UCSD-AML1 (cell line): ENCODE measurements around the gene GP2.

Experiments used
- DNase-seq: peaks from one replicate; lab custom pipeline; 2025; ENCODE audit not compliant: unreplicated experiment; lab: John Stamatoyannopoulos, UW

GP2 gene

DNA sequence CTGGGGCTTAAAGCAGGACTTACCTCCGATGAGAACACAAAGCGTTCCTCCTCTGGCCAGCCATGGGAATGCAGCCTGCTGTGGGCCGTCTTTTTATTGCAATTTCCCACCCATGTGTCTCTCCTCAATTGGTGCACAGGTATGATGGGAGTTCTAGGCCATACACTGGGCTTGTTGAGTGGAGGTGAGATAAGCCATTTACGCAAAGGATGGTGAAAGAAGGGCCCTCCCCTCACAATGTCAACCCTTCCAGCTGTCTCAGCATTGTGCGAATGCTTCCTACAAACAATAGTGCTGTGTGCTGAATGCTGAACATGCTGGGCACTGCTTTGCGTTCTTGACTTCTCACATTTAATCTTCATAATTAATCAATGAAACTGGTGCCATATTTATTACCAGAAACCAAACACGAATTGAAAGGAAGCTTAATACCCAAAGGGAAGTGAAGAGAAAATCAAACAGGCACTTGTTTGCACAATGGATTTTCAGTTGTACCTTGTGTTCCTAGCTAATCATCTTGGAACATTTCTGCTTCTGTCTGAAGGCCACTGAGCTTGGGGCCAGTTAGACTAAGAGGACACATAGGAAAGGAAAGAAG lies at the start of gene GP2:
Gene GP2, minus strand, starts transcription at position 70 of the 598 bp plus-strand sequence. CDS start 1,082 bp downstream, outside the sequence.
- no peak for DNase-seq

DNA sequence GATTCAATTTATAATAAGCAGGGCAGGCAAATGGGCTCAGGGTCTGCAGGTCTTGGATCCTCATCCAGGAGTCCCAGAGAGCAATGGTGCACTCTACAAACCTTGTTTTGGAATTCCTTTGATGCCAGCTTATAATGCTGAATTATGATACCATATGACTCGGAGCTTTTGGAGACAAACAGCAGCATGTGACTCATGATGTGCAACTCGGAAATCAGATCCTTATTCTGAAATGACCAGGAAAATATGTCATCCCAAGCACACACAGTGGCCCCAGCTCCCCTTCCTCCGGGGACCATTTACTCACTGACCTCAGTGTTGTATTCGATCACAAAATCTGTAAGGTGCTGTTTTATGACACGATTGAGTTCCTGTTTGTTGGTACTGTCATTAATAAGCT lies 45.4 kb upstream of the GP2 start:
- no peak for DNase-seq

DNA sequence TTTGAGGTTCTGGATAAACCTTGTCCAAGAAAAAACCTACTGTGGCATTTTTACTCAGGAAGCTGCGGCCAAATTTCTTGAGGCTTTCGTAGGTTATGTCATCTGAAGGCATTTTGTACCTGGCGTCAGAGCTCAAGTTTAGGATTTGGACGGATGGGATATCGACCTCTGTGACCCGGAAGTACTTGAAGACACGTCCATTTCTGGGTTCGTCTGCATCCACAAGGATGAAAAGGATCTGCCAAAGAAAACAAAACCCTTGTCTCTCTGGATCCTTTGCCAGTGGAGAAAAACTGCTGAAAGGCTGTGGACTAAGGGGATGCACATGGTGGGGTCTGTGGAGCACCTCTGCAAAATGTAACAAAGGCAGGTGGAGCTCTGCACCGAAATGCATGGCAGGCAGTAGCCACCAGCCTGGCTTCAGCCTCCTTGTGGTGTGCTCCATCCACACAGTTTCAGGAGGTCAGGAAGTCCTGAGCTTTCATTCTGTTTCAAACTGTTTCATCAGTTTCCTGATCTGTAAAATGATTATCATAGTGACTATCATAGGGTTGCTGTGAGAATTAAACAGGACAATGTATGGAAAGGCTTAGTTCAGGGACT lies 42.2 kb upstream of the GP2 start:
- DNase-seq: no peak

DNA sequence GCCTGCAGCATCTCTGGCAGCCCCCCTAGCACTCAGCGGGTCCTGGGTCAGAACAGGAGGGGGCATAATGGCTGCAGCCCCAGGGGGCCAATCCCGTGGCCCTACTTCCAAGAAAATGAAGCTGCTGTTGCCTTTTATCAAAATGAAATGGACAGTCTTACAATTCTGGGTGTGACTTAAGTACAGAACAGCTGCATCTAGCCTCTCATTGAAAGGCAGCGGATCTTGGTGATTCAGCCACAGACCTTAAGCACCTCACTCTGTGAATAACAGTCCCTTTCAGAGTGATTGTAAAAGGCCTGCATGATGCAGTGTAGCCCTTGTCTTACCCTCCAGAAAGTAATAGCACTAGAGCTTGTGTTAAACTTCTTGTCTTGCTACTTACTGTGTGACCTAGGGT lies 36.7 kb upstream of the GP2 start:
- no peak for DNase-seq

DNA sequence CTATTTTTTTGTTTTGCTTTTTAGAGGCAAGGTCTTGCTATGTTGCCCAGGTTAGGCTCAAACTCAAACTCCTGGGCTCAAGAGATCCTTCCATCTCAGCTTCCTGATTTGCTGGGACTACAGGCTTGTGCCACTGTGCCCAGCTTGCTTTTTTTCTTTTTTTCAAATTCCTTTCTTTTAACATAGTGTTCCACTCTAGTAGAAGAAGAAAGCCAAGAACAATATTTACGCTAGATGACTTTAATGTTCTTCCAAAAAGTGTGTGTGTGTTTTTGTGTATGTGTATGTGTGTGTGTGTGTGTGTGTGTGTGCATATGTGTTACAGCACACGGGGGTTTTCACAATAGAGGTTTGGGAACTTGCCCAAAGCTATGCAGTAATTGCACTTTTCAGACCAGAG lies 35.9 kb upstream of the GP2 start:
- no peak for DNase-seq

DNA sequence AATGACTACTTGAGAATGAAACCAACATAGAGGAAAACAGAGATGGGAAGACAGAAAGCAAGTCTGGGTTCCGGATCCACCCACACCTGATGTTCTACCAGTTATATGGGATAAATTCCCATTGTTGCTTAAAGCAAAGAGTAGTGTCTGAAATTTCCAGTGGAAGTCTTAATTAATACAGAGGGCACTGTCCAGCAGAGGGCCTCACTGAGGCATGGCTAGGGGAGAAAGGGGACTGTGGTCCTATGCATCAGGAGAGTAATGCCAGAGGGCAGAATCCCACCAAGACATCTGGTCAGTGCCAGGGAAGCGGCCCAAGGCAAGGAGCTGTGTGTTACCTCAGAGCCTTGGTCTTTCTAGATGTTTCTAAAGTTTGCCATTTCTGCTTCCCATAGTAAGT lies 32.7 kb upstream of the GP2 start:
- peak; percentile 10 for DNase-seq

DNA sequence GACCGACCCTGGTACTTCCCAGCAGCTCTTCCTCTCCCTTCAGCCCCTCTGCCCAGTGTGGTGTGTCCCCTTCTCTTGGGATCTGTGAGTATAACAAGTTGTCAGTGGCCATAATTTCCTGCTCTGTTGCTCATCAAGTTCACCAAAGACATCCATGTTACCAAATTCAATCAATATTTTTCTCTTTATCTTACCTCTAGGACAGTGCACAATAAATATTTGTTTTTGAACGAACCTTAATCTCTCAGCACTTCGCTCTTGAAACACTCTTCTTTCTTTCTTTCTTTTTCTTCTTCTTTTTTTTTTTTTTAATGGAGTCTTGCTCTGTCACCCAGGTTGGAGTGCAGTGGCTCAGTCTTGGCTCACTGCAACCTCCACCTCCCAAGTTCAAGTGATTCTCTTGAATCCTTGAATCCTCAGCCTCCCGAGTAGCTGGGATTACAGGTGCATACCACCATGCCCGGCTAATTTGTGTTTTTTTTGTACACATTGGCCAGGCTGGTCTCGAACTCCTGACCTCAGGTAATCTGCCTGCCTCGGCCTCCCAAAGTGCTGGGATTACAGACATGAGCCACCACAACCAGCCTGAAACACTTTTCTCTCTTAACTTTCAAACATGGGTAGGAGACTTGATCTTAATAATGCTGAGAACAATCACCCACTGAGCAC lies 27.9 kb upstream of the GP2 start:
- no peak for DNase-seq

DNA sequence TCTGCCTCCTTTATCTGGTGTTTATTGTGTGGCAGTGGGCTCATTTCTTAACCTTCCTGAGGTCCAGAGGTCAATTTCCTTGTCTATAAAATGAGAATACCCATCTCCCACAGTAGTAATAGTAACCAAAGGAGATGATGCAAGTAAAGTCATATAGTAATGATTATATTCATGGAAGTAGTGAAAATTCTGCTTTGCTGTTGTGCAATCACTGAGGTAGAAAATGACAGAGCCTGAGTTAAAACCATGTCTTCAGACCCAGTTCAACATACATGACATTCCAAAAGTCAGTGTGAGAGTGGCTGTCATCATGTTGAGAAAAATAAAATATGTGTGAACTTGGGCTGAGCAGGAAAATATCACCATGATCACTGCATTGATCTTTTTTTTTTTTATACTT lies 26.1 kb upstream of the GP2 start:
- DNase-seq: no peak

DNA sequence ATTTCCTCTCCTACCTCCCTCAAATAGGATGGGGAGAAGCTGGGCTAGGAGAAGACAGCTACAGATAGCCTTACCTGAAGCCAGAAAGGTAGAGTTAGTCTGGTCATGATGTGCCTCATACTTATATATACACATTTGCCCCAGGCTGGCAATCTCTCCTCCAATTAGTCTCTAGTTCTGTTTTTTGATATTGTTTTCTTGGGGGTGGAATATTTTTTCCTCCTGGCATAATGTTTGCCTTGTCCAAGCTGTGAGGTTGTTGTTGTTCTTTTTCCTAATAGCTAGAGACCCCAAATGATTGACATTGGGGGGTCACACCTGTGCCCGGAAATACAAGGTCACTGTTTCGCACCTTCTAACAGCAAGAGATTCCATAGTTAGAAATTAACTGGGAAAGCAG lies 25.3 kb upstream of the GP2 start, which contains the start of gene UMOD:
Gene UMOD, minus strand, starts transcription at position 101 of the 400 bp plus-strand sequence. CDS start 1,978 bp downstream, outside the sequence.
- DNase-seq: no peak

DNA sequence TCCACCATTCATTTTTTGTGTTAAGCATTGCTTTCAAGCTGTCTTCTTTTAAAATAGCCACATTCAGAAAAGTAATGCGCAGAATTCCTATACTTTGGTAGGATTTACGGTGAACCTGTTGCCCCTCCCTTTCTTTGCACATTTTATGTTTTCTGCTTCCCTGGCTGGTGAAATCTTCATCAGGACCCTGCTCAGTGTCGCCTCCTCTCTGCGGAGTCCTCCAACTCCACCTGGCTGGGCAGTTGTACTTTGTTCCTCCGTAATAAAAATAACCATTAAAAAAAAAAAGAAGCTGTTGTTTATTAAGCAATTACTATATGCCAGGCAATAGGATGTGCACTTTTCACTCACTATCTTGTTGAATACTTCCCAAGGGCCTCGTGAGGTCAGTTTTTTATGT lies 22.3 kb upstream of the GP2 start:
- DNase-seq: no peak

DNA sequence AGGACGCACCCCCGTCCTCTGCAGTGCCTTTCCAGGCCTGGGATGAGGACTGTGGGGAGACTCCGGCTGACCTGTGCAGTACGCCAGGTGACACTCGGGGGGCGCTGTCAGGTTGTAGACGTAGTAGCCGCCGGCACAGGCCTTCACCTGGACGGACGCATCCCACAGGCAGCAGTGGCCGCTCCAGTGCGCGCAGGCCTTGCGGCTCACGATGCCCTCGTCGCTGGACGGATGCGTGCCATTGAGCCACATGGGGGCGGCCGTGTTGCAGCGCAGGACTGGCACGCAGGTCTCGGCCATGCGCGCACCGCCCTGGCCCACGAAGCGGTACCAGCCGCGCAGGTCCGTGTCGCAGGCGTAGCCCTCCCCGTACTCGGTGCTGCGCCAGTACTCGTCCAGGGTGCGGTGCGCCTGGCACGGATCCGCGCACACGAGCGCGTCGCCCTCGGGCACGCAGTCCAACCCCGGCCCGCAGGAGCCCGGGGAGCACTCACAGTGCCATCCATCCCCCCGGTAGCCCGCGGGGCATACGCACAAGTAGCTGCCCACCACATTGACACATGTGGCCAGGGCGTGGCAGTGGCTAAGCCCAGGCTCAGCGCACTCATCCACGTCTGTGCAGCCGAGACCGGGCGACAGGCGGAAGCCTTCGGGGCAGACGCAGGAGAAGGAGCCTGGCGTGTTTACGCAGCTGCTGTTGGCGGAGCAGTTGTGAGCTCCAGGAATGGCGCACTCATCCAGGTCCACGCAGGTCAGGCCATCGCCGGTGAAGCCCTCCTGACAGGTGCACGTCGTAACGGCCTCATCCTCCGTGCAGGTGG lies 21.3 kb upstream of the GP2 start:
- DNase-seq: no peak

DNA sequence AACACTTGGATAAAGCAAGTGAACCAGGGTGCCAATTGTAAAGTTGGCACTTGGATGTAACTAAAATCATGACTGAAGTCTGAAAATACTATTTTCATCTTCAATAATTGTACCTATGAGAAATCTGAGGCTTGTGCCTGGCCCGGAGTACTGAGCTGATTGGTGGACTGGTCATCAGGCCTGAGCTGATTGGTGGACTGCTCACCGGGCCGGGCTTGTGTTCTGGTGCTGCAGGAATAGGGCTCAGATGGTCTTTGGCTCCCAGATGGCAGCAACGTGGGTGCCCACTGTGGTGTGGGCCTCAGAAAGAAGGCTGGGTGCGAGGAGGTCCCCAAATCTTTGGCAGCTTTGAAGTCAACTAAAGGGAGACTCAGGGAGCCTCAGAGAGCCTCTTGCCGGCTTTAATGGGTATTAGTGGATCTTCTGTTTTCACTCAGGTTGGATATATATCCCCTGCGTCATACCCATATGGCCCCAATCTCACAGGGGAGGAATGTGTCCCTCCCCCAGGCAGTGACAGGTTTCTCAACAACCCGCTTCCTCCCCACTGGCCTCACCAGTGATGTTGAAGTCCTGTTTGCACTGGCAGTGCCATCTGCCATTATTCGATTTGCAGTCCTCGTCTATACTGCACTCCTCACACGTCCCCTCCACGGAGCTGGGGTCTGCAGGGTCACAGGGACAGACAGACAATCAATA lies 20.5 kb upstream of the GP2 start:
- DNase-seq: no peak

DNA sequence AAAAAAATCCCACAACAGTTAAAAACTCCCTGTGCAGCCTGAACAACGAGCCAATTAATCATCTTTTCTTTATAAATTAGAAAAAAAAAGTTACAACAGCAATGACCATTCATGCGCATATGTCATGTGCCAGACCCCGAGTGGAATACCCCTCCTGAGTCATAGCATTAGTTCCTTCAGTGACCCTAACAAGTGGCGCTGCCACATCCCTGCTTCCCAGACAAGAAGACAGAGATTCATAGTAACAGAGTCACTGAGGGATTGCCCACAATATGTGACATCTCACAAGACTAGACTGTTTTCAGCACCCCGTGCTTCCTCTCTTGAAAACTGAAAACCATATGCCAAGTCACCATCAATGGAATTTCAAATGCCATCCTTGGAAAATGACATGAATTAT lies 17.3 kb upstream of the GP2 start:
- no peak for DNase-seq

DNA sequence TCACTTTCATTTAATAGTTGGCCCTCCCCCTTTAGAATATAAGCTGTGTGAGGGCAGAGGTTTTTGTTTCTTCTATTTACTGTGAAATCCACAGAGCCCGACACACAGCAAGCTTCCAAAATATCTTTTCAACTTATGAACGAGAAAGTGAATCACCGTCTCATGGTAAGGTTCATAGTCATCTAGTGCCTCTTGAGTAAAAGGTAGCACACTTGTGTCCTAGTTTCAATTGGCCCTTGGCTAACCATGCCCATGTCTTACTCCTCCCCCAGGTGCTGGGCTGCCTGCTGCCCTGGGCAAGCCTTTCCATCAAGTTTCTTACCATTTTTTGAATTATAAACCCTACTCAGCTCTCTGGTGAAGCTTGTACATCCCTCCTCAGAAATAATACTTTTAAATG lies 12.4 kb upstream of the GP2 start:
- no peak for DNase-seq

DNA sequence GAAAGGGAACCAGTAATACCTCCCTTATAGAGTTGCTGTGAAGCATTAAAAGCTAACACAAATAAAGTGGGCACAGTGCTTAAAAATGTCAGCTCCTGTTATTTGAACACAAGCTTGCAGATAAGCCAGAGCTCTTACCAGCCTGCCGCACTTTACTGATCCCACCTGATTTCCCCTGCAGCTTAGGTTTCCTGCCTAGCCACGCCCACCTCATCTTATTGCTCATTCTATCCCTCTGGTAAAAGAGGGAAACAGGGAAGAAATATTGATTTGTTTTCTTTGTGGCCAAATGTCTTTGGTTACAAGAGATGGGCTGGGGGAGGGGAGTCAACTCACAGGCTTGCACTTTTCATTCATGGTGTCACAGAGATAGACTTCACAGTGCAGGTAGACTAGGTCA lies 9.6 kb upstream of the GP2 start:
- no peak for DNase-seq

DNA sequence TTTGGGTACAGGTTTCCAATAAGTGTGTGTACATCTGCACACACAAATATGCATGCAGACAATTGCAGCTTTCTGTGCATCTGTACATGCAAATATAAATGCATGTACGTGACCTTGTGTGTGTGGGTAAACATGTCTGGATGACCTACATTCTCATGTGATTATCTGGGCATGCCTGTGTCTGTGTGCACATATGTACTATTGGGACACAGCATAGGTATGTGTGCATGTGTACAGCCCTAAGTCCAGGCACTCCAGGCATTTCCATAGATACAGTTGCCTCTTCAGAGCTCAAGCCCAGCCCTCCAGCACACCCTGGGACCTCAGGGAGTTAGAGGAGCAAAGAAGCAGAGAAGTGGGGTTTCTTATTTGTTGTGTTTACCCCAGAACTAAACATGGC lies 7.1 kb upstream of the GP2 start:
- no peak for DNase-seq

DNA sequence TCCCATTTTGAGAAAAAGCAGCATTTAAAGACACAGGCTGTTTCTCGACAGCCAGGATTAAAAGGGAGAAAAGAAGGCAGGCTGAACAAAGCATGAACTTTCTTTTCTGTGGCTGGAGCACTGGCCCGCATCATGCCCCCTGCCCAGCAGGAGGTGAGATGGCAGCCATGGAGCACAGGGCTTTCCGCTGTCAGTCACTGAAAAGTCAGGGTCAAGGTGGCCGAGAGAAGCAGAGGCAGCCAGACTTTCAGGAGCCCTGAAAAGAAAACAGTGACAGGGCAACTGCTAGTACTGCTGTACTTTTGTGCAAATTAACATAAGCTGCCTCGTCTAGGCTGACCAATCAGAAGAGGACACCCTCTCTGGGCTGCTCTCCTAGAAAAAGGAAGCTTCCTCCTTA lies 5.8 kb upstream of the GP2 start:
- DNase-seq: no peak

DNA sequence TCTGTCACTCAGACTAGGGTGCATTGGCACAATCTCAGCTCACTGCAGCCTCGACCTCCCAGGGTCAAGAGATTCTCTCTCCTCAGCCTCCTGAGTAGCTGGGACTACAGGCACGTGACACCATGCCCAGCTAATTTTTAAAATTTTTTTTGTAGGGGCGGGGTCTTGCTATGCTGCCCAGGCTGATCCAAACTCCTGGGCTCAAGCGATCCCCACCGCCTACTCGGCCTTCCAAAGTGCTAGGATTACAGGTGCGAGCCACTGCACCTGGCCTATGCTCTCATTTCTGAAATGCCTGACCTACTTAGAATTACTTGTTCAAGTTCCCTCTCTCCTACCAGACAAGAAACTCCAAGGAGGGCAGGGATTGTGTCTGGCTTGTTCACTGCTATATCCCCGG lies 5.1 kb upstream of the GP2 start:
- DNase-seq: no peak

DNA sequence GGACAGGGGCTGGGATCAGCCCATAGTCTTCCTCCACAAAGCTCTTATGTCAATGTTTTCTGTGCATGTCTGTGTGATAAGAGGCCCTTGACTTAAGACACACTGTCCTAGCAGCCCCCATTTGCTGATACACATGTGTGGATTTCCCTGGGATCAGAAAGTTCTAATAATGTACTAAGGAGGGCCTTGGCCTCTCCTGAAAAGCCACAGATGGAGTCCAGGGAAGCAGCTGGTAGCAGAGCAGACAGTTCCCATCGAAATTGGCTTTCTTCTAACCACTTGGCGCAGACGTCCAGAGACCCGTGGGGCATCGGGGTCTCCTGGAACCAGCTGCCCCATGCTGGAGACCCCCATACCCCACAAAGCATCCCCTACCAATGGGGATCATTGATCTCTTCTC lies 4.3 kb upstream of the GP2 start:
- DNase-seq: no peak

DNA sequence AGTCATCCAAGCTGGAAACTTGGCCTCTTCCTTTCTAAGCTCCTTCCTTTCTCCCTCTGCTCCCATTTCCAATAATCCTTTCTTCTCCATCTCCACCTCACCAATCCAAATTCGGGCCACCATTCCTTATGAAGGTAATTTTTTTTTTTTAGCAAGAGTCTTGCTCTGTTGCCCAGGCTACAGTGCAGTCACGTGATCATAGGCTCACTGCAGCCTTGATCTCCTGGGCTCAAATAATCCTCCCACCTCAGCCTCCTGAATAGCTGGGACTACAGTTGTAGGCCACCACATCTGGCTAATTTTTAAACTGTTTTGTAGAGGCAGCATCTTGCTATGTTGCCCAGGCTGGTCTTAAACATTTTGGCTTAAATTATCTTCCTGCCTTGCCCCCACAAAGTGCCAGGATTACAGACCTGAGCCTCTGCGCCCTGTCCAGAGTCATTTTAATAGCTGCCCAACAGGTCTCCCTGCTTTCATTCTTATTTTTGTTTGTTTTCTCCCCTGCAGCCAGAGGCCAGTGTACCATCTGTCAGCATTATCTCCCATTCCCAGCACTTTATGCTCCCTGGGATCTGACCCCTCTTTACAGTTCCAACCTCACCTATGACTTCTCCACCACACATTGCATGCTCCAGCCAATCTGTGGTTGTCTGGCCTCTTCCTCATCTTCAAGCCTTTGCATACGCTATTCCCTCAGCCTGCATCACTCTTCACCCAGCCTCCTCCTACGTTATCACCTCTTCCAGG lies 2.3 kb upstream of the GP2 start:
- DNase-seq: no peak

DNA sequence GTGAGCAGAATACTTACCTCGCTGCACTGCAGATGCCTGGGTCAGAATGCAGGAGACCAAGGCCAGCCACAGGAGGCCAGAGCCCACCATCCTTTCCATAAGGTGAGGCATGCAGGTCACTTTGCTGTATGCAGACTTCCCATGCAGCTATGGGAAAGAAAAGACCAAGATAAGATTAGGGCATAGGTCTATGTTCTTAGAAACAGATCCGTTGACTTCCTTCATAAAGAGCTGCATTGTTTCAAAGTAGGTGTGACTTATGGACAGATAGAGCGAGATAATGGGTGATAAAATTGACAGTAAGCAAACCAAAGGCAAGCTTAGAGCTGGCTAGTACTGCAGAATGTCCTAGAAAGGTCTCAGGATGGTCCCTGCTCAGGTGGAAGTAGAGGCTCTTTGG lies 992 bp downstream of the GP2 start:
- DNase-seq: no peak
